OCI-LY1 (cell line): Measurements from ENCODE around the gene TIPRL.

Experiments
- H2AFZ ChIP-seq: fragments of 200-600 bp; sonication (generic), shearing (Covaris generic); 2 replicates; pipeline ENCODE4 v1.6.0; 2014; ENCODE audit warnings: antibody characterized with exemption, mild to moderate bottlenecking, low read length
- H3F3A ChIP-seq: fragments of 200-600 bp; sonication (generic), shearing (Covaris generic); 2 replicates; pipeline ENCODE4 v1.6.0; 2014; ENCODE audit warnings: mild to moderate bottlenecking, antibody characterized with exemption, low read length, moderate library complexity; ENCODE audit not compliant: insufficient read depth
- H3K27ac ChIP-seq: fragments of 200-600 bp; sonication (generic); 2 replicates; pipeline ENCODE4 v1.5.1; 2014; ENCODE audit warnings: low read length, mixed run types, mild to moderate bottlenecking, low read depth; ENCODE audit not compliant: poor library complexity, severe bottlenecking
- H3K27me3 ChIP-seq: fragments of 200-600 bp; sonication (generic); 2 replicates; pipeline ENCODE4 v1.6.0; 2014; ENCODE audit warnings: antibody characterized with exemption, mild to moderate bottlenecking, low read length, moderate library complexity; ENCODE audit not compliant: insufficient read depth
- H3K36me3 ChIP-seq: fragments of 200-600 bp; sonication (generic); 2 replicates; pipeline ENCODE4 v1.6.1; 2014; ENCODE audit warnings: mild to moderate bottlenecking, antibody characterized with exemption, low read length, moderate library complexity, mixed read lengths; ENCODE audit not compliant: insufficient read depth
- H3K4me1 ChIP-seq: fragments of 200-600 bp; sonication (generic); 2 replicates; pipeline ENCODE4 v1.5.1; 2014; ENCODE audit warnings: mild to moderate bottlenecking, low read length, moderate library complexity; ENCODE audit not compliant: insufficient read depth, severe bottlenecking
- H3K4me2 ChIP-seq: fragments of 200-600 bp; sonication (generic), shearing (Covaris generic); 2 replicates; pipeline ENCODE4 v1.6.1; 2014; ENCODE audit warnings: low read length
- H3K4me3 ChIP-seq: fragments of 200-600 bp; sonication (generic); 2 replicates; pipeline ENCODE4 v1.5.1; 2014; ENCODE audit warnings: low read length, low read depth, mild to moderate bottlenecking, mixed read lengths; ENCODE audit not compliant: poor library complexity, severe bottlenecking
- H3K79me2 ChIP-seq: fragments of 200-600 bp; shearing (Covaris generic); 2 replicates; pipeline ENCODE4 v1.6.1; 2016; ENCODE audit warnings: mixed run types, low read length, mixed read lengths; ENCODE audit not compliant: insufficient read depth
- H3K9ac ChIP-seq: fragments of 200-600 bp; sonication (generic), shearing (Covaris generic); 2 replicates; pipeline ENCODE4 v1.6.1; 2014; ENCODE audit warnings: mild to moderate bottlenecking, low read length, mixed read lengths
- H3K9me2 ChIP-seq: fragments of 200-600 bp; sonication (generic), shearing (Covaris generic); 2 replicates; pipeline ENCODE4 v1.6.1; 2014; ENCODE audit warnings: low read depth, mild to moderate bottlenecking, low read length, mixed read lengths
- H3K9me3 ChIP-seq: fragments of 200-600 bp; shearing (Covaris generic); 2 replicates; pipeline ENCODE4 v1.6.1; 2014; ENCODE audit warnings: low read length, mixed read lengths
- H4K20me1 ChIP-seq: fragments of 200-600 bp; sonication (generic), shearing (Covaris generic); 2 replicates; pipeline ENCODE4 v1.6.0; 2016; ENCODE audit warnings: mild to moderate bottlenecking, low read length; ENCODE audit not compliant: insufficient read depth
- EZH2 ChIP-seq: fragments of 200-600 bp; sonication (generic), shearing (Covaris generic); IDR thresholded peaks from 2 replicates; pipeline ENCODE4 v1.8.0; 2017; ENCODE audit warnings: borderline replicate concordance, mixed run types, mild to moderate bottlenecking, antibody characterized with exemption, low read length, moderate library complexity, mixed read lengths
- TF ChIP-seq, protein P1 (sequence below): fragments of 200-600 bp; sonication (generic), shearing (Covaris generic); IDR thresholded peaks from 2 replicates; pipeline ENCODE4 v1.5.1; 2017; ENCODE audit warnings: mild to moderate bottlenecking, antibody characterized with exemption, low read length, moderate library complexity, mixed read lengths

The TIPRL gene

DNA sequence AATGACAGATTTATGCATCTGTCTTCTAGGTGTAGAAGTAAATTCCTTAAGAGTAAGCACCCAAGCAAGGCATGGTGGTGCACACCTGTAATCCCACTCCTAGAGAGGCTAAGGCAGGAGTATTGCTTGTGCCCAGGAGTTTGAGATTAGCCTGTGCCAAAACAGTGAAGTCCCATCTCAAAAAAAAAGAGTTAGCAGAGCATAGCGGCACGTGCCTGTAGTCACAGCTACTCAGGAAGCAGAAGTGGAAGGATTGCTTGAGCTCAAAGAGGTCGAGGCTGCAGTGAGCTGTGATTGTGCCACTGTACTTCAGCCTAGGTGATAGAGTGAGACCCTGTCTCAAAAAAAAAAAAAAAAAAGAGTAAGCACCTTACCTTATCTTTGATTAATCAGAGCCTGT, 15.1 kb upstream of the TIPRL start:
- no peak for TF ChIP-seq EZH2
- TF ChIP-seq, protein P1, sequence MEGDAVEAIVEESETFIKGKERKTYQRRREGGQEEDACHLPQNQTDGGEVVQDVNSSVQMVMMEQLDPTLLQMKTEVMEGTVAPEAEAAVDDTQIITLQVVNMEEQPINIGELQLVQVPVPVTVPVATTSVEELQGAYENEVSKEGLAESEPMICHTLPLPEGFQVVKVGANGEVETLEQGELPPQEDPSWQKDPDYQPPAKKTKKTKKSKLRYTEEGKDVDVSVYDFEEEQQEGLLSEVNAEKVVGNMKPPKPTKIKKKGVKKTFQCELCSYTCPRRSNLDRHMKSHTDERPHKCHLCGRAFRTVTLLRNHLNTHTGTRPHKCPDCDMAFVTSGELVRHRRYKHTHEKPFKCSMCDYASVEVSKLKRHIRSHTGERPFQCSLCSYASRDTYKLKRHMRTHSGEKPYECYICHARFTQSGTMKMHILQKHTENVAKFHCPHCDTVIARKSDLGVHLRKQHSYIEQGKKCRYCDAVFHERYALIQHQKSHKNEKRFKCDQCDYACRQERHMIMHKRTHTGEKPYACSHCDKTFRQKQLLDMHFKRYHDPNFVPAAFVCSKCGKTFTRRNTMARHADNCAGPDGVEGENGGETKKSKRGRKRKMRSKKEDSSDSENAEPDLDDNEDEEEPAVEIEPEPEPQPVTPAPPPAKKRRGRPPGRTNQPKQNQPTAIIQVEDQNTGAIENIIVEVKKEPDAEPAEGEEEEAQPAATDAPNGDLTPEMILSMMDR = no peak
- H2AFZ ChIP-seq = no peak overlapping the region
- H3K4me2 ChIP-seq = no peak overlapping the region
- no peaks in the 10 kb centered on the region for H3K36me3 ChIP-seq
- H3K79me2 ChIP-seq = no peaks in the 10 kb centered on the region
- H3K27ac ChIP-seq = no peak overlapping the region
- H3K9ac ChIP-seq = no peak overlapping the region
- H3K27me3 ChIP-seq = no peaks in the 10 kb centered on the region
- H3K9me2 ChIP-seq = no peaks in the 10 kb centered on the region
- H3K4me3 ChIP-seq = no peak overlapping the region
- no peaks in the 10 kb centered on the region for H4K20me1 ChIP-seq
- H3F3A ChIP-seq = no peaks in the 10 kb centered on the region
- peaks cover 10% of the 10 kb centered on the region for H3K9me3 ChIP-seq
- H3K4me1 ChIP-seq = peaks cover 10% of the 10 kb centered on the region

GRCh38 chr1:168164771-168165170, 14.0 kb upstream of the TIPRL start:
- Histone ChIP-seq H3K9me2 (no peaks in the 10 kb centered on the region), H3K4me2 (no peak overlapping the region), H3K27ac (no peak overlapping the region), H3K79me2 (no peaks in the 10 kb centered on the region), H3F3A (no peaks in the 10 kb centered on the region), H4K20me1 (no peaks in the 10 kb centered on the region), H3K4me1 (peaks cover 10% of the 10 kb centered on the region), H3K36me3 (no peaks in the 10 kb centered on the region), H3K9me3 (peaks cover 10% of the 10 kb centered on the region), H3K9ac (no peak overlapping the region), H3K27me3 (no peaks in the 10 kb centered on the region), H2AFZ (no peak overlapping the region), H3K4me3 (no peak overlapping the region)
- TF ChIP-seq, protein P1 = no peak
- no peak for TF ChIP-seq EZH2

- Histone ChIP-seq H3K27ac (no peak overlapping the region), H3K79me2 (no peaks in the 10 kb centered on the region), H3K9me3 (no peaks in the 10 kb centered on the region), H4K20me1 (no peaks in the 10 kb centered on the region), H2AFZ (no peak overlapping the region), H3K9me2 (no peaks in the 10 kb centered on the region), H3F3A (no peaks in the 10 kb centered on the region), H3K4me3 (no peak overlapping the region), H3K27me3 (no peaks in the 10 kb centered on the region), H3K4me1 (peaks cover 17% of the 10 kb centered on the region), H3K4me2 (no peak overlapping the region), H3K9ac (no peak overlapping the region), H3K36me3 (no peaks in the 10 kb centered on the region)
- TF ChIP-seq EZH2 = no peak
- TF ChIP-seq, protein P1 = no peak
Observed at GRCh38 chr1:168167806-168168205, 11.0 kb upstream of the TIPRL start.
